Heart left ventricle (tissue), 16 donors: ENCODE results near the gene CD7. TPM values are rescaled to one million over a fixed set of nuclear protein-coding genes. Genes with fewer than 3 reads are reported as not detected.
"Not testable (repeated sequence)": the region's sequence is repeated elsewhere in the genome, so short reads cannot be mapped to it uniquely, and the experiment has no call there.

Source experiments
- ATAC-seq, 4 donors: fragments of 200-7000 bp; cut with Tn5 transposase; one replicate each; pipeline ENCODE4 v1.9.1; 2020 to 2022; ENCODE audit warnings: moderate library complexity in 4 of 4, mild to moderate bottlenecking in 3 of 4, moderate number of reproducible peaks in 1 of 4
- DNase-seq, 5 donors: peaks; one replicate each; pipeline ENCODE4 v3.0.0-alpha.2; 2020
- H3K27ac ChIP-seq, 12 donors: fragments of 200-600 bp; sonication (generic) in 4 of 12; one replicate each; pipeline versions ENCODE4 v1.5.0 to v1.8.0; 2016 to 2022; ENCODE audit warnings: mild to moderate bottlenecking in 2 of 12
- H3K27me3 ChIP-seq, 9 donors: fragments of 200-600 bp; sonication (generic) in 2 of 9; one replicate each; pipeline versions ENCODE4 v1.5.1 to v1.8.0; 2016 to 2022; ENCODE audit warnings: mild to moderate bottlenecking in 3 of 9
- H3K36me3 ChIP-seq, 9 donors: fragments of 200-600 bp; sonication (generic) in 2 of 9; one replicate each; pipeline versions ENCODE4 v1.5.0 to v1.8.0; 2018 to 2022; ENCODE audit warnings: mild to moderate bottlenecking in 2 of 9
- H3K4me1 ChIP-seq, 12 donors: fragments of 200-600 bp; sonication (generic) in 4 of 12; one replicate each; pipeline versions ENCODE4 v1.5.0 to v1.8.0; 2016 to 2022; ENCODE audit warnings: mild to moderate bottlenecking in 3 of 12
- H3K4me3 ChIP-seq, 12 donors: fragments of 200-600 bp; sonication (generic) in 4 of 12; one replicate each; pipeline versions ENCODE4 v1.5.0 to v1.8.0; 2017 to 2022; ENCODE audit warnings: mild to moderate bottlenecking in 9 of 12, moderate library complexity in 4 of 12
- H3K9me3 ChIP-seq, 12 donors: fragments of 200-600 bp; sonication (generic) in 4 of 12; one replicate each; pipeline versions ENCODE4 v1.5.0 to v1.8.0; 2016 to 2022; ENCODE audit warnings: mild to moderate bottlenecking in 1 of 12
- CTCF ChIP-seq, 12 donors: fragments of 200-600 bp; sonication (generic) in 4 of 12; IDR thresholded peaks; one replicate each; pipeline versions ENCODE4 v1.5.0 to v1.8.0; 2018 to 2022; ENCODE audit warnings: antibody characterized with exemption in 12 of 12, mild to moderate bottlenecking in 5 of 12
- POLR2A ChIP-seq, 2 donors: fragments of 450-650 bp; IDR thresholded peaks; one replicate each; pipeline ENCODE4 v1.6.1; 2017; ENCODE audit warnings: antibody characterized with exemption in 2 of 2, mild to moderate bottlenecking in 2 of 2, moderate library complexity in 2 of 2
- WGBS, 4 donors: extraction: QIAGEN DNeasy Blood & Tissue Kit in 2 of 4; methylation state at CpG; one replicate each; pipeline versions ENCODE4 v1.1.5 to v1.1.7; 2013 to 2018; 5-methylcytosine and 5-hydroxymethylcytosine counted together
- intact Hi-C, 10 donors: fragments of 100-400 bp; cut with DNase I; formaldehyde crosslinking; loops; one replicate each; pipeline versions ENCODE4 v1.11.1 to v1.14.2; 2022
- polyA plus RNA-seq, 2 donors: library from polyadenylated mRNA; stranded (reverse); fragments of 200-250 nt; gene quantifications; one replicate each; pipeline ENCODE4 v1.2.3, GENCODE V29; 2013
- total RNA-seq, 9 donors: library from RNA; depleted of rRNA in 2 of 9; stranded (reverse); fragments of >200 nt in 2 of 9; fragmentation: NEBNext Ultra II Directional in 3 of 9; extraction: Animal tissue kit (Norgen Biotek cat#: 25700) in 3 of 9; gene quantifications; one replicate each; pipeline versions ENCODE4 v1.1.0 to v1.2.4, GENCODE V29; 2016 to 2023
- donor health status: ischemic (EF 13 %, LVEDD 7.1; RV severe dilation, severe dysfunction).
- donor health status: healthy with polysubstance abuse.
- donor health status: DM: no; HTN: yes; CAD: no.
- donor health status: DM: no; HTN: no; CAD: no.
- donor health status: ischemic (EF 25% LVEDD 6.9; RV normal size, moderate dysfunction).
- donor health status: ischemic (EF 25% LVEDD 5.7; RV mildly dilated, moderate dysfunction).
- donor health status: healthy.
- donor health status: DM: yes; HTN: yes; CAD: no.
- donor health status: ischemic (EF 35%, LVEDD 5.7; RV mildly dilated, moderate dysfunction).
- donor health status: nonischemic (EF 11% LVEDD 7.7; RV severe dilation, severe dysfunction).
- donor health status: DM: yes; HTN: yes; CAD: no.
- donor health status: PGD.
- donor health status: ischemic (EF 29% LVEDD 5.4; RV normal size, mild dysfunction).
- donor health status: nonischemic (EF 23%, LVEDD 6.1; RV moderate dilation, normal function).

Gene CD7
- total and polyA plus RNA-seq, 11 donors: 0.21 to 8.6 (median 0.42) TPM; not detected in 2

GRCh38 chr17:82349287-82349701 lies 31.9 kb upstream of the CD7 start:
- Histone ChIP-seq H3K4me3 (no peak overlapping the region), H3K27me3 (no peaks in the 10 kb centered on the region), H3K4me1 (peaks cover 0 to 14% (median 3%) of the 10 kb centered on the region in 12 donors), H3K9me3 (no peaks in the 10 kb centered on the region), H3K36me3 (no peaks in the 10 kb centered on the region), H3K27ac (no peak overlapping the region)
- no peak for DNase-seq
- peak in 2 of 4 donors; percentile 5 to 8 for ATAC-seq
- WGBS, 4 donors: 36 to 53% (median 47%) methylated on average over 11 of the region's 11 CpGs
- no peak for TF ChIP-seq POLR2A (IDR thresholded peaks at IDR 0.05)
- TF ChIP-seq CTCF (IDR thresholded peaks at IDR 0.05): no peak
- intact Hi-C loops: loop anchor here in 1 of 10 donors (5.0 kb wide), 1 partner anchor 423 kb away; no protein-coding TSS in a partner anchor

GRCh38 chr17:82348866-82349265 lies 31.5 kb upstream of the CD7 start:
- Histone ChIP-seq H3K36me3 (no peaks in the 10 kb centered on the region), H3K27me3 (no peaks in the 10 kb centered on the region), H3K27ac (no peak overlapping the region), H3K4me3 (no peak overlapping the region), H3K4me1 (peaks cover 0 to 14% (median 3%) of the 10 kb centered on the region in 12 donors), H3K9me3 (no peaks in the 10 kb centered on the region)
- ATAC-seq: no peak
- WGBS, 4 donors: 59 to 67% (median 65%) methylated on average over 11 of the region's 11 CpGs
- intact Hi-C loops: loop anchor here in 1 of 10 donors (5.0 kb wide), 1 partner anchor 423 kb away; no protein-coding TSS in a partner anchor
- no peak for DNase-seq
- no peak for TF ChIP-seq CTCF (IDR thresholded peaks at IDR 0.05)
- no peak for TF ChIP-seq POLR2A (IDR thresholded peaks at IDR 0.05)

GRCh38 chr17:82348434-82348833 lies 31.0 kb upstream of the CD7 start:
- Histone ChIP-seq H3K9me3 (no peaks in the 10 kb centered on the region), H3K27me3 (peaks cover 0 to 3% (median 0%) of the 10 kb centered on the region in 9 donors), H3K36me3 (no peaks in the 10 kb centered on the region), H3K4me1 (peaks cover 0 to 14% (median 3%) of the 10 kb centered on the region in 12 donors), H3K4me3 (no peak overlapping the region), H3K27ac (no peak overlapping the region)
- intact Hi-C loops: loop anchor here in 1 of 10 donors (5.0 kb wide), 1 partner anchor 424 kb away; no protein-coding TSS in a partner anchor
- 78 to 80% (median 79%) methylated on average over 9 of the region's 9 CpGs for WGBS, 4 donors
- TF ChIP-seq CTCF (IDR thresholded peaks at IDR 0.05) (no peak), POLR2A (IDR thresholded peaks at IDR 0.05) (no peak)
- no peak for ATAC-seq
- no peak for DNase-seq

- H3K36me3 ChIP-seq, DNase-seq, ATAC-seq, H3K9me3 ChIP-seq, H3K27me3 ChIP-seq, H3K27ac ChIP-seq, H3K4me3 ChIP-seq: not testable (repeated sequence)
- peaks cover 0 to 14% (median 3%) of the 10 kb centered on the region in 12 donors for H3K4me1 ChIP-seq
- WGBS, 4 donors: 88 to 90% (median 90%) methylated on average over 11 of the region's 11 CpGs
- intact Hi-C loops: loop anchor here in 1 of 10 donors (5.0 kb wide), 1 partner anchor 424 kb away; no protein-coding TSS in a partner anchor
Measured at GRCh38 chr17:82347994-82348393, 30.6 kb upstream of the CD7 start.
